ENCODE results near the gene RFWD3.

The RFWD3 gene

DNA sequence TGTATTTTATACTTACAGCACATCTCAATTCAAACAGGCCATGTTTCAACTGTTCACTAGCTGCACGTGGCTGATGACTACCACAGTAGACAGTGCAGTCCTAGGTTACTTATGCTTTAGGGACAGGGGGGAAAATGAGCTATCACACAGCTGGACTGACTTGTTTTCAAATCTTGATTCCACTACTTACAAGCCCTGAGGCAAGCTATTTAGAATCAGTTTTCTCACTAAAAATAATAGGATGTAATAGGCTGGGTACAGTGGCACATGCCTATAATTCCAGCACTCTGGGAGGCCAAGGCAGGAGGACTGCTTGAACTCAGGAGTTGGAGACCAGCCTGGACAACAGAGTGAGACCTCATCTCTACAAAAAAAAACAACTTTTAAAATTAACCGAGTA lies 70.1 kb downstream of the RFWD3 start:
- Histone ChIP-seq H3K36me3 (ENCODE audit: control insufficient read depth, insufficient read depth, low read length) (no peaks in the 10 kb centered on the region), H3K27me3 (replicated peaks; ENCODE audit: control insufficient read depth, insufficient read depth, low read length) (no peaks in the 10 kb centered on the region), H3K4me3 (replicated peaks; ENCODE audit: low read depth, low read length) (no peak overlapping the region)
- TF ChIP-seq, protein P1, sequence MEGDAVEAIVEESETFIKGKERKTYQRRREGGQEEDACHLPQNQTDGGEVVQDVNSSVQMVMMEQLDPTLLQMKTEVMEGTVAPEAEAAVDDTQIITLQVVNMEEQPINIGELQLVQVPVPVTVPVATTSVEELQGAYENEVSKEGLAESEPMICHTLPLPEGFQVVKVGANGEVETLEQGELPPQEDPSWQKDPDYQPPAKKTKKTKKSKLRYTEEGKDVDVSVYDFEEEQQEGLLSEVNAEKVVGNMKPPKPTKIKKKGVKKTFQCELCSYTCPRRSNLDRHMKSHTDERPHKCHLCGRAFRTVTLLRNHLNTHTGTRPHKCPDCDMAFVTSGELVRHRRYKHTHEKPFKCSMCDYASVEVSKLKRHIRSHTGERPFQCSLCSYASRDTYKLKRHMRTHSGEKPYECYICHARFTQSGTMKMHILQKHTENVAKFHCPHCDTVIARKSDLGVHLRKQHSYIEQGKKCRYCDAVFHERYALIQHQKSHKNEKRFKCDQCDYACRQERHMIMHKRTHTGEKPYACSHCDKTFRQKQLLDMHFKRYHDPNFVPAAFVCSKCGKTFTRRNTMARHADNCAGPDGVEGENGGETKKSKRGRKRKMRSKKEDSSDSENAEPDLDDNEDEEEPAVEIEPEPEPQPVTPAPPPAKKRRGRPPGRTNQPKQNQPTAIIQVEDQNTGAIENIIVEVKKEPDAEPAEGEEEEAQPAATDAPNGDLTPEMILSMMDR (IDR thresholded peaks at IDR 0.05; ENCODE audit: insufficient read depth, low read length, poor library complexity, severe bottlenecking), result no peak
- no peak for DNase-seq (ENCODE audit: extremely low read depth, insufficient read length)

DNA sequence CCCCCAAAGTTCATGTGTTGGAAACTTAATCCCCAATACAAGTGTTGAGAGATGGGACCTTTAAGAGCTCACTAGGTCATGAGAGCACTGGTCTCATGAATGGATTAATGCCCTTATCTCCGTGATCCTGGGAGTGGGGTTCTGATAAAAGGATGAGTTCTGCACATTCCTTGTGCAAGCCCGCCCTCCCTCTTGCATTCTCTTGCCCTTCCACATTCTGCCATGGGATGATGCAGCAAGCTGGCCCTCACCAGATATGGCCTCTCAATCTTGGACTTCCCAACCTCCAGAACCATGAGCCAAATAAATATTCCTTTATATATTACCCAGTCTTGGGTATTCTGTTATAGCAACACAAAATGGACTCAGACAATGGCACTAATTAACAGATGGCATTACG lies 73.8 kb downstream of the RFWD3 start:
- TF ChIP-seq, protein P1 (IDR thresholded peaks at IDR 0.05; ENCODE audit: insufficient read depth, low read length, poor library complexity, severe bottlenecking), result no peak
- Histone ChIP-seq H3K27me3 (replicated peaks; ENCODE audit: control insufficient read depth, insufficient read depth, low read length) (no peaks in the 10 kb centered on the region), H3K4me3 (replicated peaks; ENCODE audit: low read depth, low read length) (no peak overlapping the region), H3K36me3 (ENCODE audit: control insufficient read depth, insufficient read depth, low read length) (no peaks in the 10 kb centered on the region)
- no peak for DNase-seq (ENCODE audit: extremely low read depth, insufficient read length)

DNA sequence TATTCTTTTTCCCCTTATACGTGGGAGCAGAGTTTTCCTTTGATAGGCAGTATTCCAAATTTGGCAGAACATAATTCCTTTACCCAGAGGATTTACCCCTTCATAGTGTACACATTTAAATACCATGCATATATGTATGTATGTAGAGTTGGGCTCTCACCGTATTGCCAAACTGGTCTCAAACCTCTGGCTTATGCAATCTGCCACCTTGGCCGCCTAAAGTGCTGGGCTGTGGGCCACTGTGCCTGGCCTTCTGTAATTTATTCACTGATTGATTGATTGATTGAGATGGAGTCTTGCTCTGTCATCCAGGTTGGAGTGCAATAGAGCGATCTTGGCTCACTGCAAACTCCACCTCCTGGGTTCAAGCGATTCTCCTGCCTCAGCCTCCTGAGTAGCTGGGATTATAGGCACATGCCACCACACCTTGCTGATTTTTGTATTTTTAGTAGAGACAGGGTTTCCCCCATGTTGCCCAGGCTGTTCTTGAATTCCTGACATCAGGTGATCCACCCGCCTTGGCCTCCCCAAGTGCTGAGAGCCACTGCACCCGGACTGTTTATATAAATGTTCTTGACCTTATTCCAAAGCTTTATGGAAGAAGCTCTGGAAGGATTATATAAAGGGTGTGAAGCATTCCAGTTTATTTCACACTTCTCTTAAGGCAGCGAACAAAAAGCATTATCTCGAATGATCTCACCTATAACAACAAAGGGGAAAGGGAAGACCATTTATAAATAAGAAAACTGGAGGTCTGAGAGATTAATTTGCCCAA lies 74.6 kb downstream of the RFWD3 start:
- TF ChIP-seq, protein P1 (IDR thresholded peaks at IDR 0.05; ENCODE audit: insufficient read depth, low read length, poor library complexity, severe bottlenecking), result no peak
- DNase-seq (ENCODE audit: extremely low read depth, insufficient read length), result no peak
- H3K4me3 ChIP-seq (replicated peaks; ENCODE audit: low read depth, low read length), result no peak overlapping the region
- no peaks in the 10 kb centered on the region for H3K36me3 ChIP-seq (ENCODE audit: control insufficient read depth, insufficient read depth, low read length)
- H3K27me3 ChIP-seq (replicated peaks; ENCODE audit: control insufficient read depth, insufficient read depth, low read length), result no peaks in the 10 kb centered on the region

DNA sequence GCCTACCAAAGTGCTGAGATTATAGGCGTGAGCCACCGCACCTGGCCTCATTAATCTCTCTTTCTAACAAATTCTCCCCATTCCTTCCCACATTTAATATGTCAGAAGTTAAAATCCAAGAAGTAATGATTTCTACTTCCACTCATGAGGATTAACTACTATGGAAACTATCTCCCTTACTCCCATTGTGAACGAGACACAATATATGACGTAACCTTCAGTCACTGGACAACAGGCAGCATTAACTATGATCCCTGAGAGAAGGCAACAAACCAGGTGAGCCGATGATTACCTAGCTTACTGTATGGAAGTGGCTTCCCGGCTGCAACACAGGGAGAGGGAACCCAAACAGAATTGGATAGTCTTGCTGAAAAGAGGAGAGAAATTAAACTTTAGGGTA lies 79.7 kb downstream of the RFWD3 start:
- H3K36me3 ChIP-seq (ENCODE audit: control insufficient read depth, insufficient read depth, low read length), result no peaks in the 10 kb centered on the region
- DNase-seq (ENCODE audit: extremely low read depth, insufficient read length), result no peak
- H3K27me3 ChIP-seq (replicated peaks; ENCODE audit: control insufficient read depth, insufficient read depth, low read length), result no peaks in the 10 kb centered on the region
- no peak overlapping the region for H3K4me3 ChIP-seq (replicated peaks; ENCODE audit: low read depth, low read length)
- TF ChIP-seq, protein P1 (IDR thresholded peaks at IDR 0.05; ENCODE audit: insufficient read depth, low read length, poor library complexity, severe bottlenecking), result no peak

DNA sequence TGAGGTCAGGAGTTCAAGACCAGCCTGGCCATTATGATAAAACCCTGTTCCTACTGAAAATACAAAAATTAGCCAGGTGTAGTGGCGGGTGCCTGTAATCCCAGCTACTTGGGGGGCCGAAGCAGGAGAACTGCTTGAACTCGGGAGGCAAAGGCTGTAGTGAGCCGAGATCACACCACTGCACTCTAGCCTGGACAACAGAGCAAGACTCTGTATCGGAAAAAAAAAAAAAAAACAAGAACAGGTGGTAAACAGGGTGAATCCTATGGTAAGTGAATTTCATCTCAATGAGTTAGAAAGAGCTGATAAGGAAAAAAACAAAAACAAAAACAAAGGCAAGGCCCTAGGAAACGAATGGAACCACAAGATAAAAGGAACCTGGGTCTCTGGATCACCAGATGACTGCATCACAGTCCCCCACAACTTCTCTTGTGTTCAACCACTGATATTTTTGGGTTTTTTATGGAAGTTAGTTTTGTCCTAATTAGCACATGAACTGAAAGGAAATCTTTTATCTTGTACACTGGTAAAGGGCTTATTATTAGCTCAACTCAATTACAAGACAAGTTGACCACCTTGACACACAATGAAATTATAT lies 80.7 kb downstream of the RFWD3 start:
- Histone ChIP-seq H3K4me3 (replicated peaks; ENCODE audit: low read depth, low read length) (no peak overlapping the region), H3K27me3 (replicated peaks; ENCODE audit: control insufficient read depth, insufficient read depth, low read length) (no peaks in the 10 kb centered on the region), H3K36me3 (ENCODE audit: control insufficient read depth, insufficient read depth, low read length) (no peaks in the 10 kb centered on the region)
- TF ChIP-seq, protein P1 (IDR thresholded peaks at IDR 0.05; ENCODE audit: insufficient read depth, low read length, poor library complexity, severe bottlenecking), result no peak
- DNase-seq (ENCODE audit: extremely low read depth, insufficient read length), result no peak

All from GM06990 (cell line).